GM19452 (cell line): ENCODE data around the gene TANGO2.

Experiments
- ATAC-seq: cut with Tn5 transposase; IDR thresholded peaks from one replicate; pipeline ENCODE4 v1.9.1; 2021; ENCODE audit not compliant: unreplicated experiment

Gene TANGO2

GRCh38 chr22:20083157-20083890, 62.4 kb downstream of the TANGO2 start:
- no peak for ATAC-seq

GRCh38 chr22:20083891-20084546, 63.1 kb downstream of the TANGO2 start:
- ATAC-seq, result no peak

DNA sequence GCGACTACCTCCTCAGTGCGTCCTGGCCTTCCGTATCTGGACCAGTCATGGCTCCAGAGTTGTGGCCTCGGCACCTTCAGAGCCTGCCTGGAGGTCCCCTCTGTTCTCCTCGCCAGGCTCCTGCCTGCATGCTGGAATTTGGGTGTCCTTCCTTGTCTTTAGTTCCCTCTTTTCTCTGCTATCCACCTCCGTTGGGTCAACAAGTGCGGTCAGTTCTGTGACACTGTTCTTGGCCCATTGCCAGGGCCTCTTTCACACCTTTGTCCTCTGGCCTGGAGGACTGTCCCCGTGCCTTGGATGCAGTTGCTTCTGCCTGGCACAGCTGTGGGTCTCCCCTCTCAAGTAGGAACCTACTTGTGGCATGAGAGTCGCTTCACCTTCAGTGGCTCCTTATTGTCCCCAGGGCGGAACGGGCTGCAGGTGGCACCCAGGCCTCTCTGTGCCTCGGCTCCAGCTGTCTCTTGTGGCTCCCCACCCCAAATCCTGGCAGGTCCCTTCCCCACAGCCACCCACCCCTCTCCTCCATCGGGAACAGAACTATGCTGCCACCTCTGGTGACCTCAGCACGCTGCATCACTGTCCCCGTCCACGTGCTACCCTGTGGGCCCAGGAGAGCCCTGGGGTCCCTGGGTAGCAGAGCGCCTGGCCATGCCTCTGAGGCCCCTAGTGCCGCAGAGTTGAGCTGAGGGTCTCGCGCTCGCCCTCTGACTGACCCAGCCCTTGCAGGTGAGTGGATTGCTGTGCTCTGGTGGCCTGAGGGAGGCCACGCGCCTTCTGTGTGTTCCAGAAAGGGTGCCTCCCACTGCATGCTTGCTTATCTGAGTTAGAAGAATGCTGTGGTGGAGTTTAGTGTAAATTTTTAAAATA, 63.9 kb downstream of the TANGO2 start:
- ATAC-seq, result no peak

DNA sequence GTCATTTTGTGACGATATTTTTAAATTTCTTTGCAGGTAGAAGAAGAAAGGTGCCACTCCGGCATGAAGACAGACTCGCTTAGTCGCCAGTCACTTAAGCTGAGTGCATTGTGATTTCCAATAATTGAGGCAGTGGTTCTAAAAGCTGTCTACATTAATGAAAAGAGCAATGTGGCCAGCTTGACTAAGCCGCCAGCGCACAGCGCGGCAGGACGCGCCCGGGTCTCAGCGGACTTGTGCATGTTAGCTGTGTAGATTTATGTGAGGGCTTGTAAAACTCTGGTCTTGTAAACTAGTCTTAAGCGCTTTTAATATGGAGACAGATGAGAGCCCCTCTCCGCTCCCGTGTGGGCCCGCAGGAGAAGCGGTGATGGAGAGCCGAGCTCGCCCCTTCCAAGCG, 64.7 kb downstream of the TANGO2 start:
- no peak for ATAC-seq

DNA sequence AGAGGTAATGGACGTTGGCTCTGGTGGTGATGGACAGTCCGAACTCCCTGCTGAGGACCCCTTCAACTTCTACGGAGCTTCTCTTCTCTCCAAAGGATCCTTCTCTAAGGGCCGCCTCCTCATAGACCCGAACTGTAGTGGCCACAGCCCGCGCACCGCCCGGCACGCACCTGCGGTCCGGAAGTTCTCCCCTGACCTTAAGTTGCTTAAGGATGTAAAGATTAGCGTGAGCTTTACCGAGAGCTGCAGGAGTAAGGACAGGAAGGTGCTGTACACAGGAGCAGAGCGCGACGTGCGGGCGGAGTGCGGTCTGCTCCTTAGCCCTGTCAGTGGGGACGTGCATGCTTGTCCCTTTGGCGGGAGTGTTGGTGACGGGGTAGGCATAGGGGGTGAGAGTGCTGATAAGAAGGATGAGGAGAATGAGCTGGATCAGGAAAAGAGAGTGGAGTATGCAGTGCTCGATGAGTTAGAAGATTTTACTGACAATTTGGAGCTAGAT, 65.2 kb downstream of the TANGO2 start:
- ATAC-seq, result no peak

DNA sequence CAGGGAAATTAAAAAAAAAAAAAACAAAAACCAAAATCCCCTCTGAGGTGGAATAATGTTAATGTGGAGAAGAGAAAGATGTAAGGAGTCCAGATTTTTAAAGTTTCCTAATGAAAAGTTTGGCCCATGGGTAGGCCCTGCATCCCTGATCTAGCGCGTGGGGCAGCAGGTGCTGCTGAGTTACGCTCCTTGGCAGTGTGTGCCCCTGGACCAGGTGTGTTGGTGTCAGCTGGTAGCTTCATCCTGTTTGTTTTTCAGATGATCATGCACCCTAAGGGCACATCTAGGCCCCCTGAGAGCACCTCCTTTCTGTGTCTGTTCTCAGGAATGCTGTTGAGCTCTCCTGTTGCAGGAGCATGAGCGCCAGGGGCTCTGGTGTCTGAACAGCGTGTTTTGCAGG, 65.9 kb downstream of the TANGO2 start:
- ATAC-seq, result no peak

DNA sequence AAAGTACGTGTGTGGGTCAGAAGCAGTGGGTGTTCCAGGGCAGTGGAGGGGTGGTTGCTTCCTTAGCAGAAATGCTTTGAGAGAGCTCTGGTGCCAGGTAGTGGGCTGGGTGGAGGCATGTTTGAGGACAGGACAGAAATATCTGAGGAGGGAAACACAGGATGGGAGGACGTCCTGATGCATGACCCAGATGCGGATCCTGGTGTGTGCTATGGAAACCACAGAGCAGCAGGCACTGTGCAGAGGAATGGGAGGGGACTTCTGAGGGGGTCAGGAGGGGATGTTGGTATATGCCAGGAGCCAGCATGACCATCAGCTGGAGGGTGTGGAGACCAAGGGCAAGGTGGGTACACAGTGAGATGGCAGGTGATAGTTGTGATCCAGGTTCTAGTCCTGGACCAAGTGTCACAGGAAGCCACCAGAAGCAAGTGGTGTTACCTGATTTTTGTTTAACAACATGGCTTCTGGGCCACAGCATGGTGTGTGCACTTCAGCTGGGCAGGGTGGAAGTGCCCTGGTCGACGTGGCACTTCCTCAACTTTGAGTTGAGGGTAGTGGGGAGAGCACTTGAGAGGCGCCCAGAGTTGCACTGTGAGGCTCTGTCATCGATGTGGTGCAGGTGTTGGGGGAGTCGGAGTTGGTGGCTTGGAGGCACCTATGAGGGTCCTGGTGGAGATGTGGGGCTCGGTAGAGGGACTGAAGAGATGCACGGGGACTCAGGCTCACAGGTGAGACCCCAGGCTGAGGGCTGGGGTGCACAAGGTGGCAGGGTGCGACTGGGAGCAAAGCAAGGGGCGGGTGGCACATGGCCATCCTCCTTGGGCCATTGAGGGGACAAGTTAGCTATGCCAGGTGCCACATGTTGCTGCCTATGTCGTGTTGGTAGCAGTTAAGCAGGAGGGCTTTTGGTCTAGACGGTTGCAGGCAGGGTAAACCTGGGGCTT, 66.7 kb downstream of the TANGO2 start:
- ATAC-seq, result no peak

DNA sequence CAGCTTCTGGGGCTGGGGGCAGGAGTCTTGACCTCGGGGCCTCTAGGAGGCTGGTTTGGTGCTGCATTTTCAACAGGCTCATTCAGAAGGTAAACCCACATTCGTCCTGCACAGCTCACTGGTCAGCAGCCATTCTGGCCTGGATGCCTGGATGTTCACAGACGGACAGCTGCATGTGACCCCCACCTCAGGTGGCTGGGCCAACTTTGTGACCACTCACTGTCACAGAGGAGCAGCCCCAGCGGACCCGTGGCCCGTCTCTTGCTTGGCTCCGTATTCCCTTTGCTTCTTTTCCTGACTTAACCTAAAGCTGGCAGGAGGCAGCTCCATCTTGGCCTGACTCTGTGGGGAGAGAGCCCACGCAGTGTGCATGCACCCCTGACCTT, 67.3 kb downstream of the TANGO2 start:
- ATAC-seq, result no peak

DNA sequence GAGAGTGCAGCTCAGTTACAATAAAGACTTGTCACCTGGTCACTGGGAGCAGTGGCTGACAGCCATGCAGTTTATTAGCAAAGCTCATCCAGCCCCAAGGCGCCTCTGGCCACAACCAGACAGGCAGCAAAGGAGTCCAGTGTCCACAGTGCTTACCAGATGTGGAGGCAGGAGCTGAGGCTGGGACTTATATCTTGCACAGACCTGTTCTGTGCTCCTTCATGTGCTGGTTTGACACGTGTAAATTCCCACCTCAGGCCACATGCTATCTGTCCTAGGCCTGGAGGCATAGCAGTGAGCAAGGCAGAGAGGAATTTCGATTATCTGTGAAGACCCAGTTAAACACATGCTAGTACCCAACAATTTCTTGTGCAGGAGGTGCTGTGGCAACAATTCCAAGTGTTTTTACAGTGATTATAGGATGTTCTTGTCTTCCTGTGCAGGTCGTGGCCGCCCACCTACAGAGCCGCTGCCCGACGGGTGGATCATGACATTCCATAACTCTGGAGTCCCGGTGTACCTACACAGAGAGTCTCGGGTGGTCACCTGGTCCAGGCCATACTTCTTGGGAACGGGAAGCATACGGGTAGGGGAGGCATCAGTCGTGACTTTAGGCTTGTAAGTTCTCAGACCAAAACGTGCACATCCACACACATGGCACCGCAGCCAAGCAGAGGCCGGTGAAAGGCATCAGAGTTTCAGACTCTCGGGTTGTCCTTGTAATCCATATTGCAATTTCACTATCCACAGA, 68.5 kb downstream of the TANGO2 start:
- no peak for ATAC-seq

DNA sequence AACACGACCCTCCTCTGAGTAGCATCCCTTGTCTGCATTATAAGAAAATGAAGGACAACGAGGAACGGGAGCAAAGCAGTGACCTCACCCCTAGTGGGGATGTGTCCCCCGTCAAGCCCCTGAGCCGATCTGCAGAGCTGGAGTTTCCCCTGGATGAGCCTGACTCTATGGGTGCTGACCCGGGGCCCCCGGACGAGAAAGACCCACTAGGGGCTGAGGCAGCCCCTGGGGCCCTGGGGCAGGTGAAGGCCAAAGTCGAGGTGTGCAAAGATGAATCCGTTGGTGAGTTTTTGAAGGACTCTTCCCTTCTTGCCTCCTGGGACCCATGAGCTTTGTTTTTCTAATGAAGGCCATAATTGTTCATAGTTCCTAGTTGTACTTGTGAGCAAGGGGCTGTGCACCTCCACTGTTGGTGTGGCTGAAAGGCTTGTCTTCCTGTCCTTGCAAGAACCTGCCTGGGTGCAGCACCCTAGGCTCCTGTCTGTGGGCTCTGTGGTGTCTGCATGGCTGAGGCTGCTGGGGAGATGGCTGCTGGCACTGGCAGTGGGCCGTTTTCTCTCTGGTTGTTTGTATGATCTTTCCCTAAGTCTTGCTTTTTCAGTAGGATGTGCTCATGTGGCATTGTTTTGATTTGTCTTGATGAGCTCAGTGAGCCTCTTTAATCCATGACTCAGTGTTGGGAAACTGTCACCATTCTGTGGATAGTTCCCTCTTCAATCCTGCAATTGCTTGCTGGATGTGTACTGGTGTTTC, 69.2 kb downstream of the TANGO2 start:
- ATAC-seq, result no peak

- ATAC-seq, result no peak
These were observed 69.9 kb downstream of the TANGO2 start for GRCh38 chr22:20090730-20091240.

- ATAC-seq, result no peak
These were observed 71.0 kb downstream of the TANGO2 start for GRCh38 chr22:20091690-20092476.

GRCh38 chr22:20092477-20092854, 71.6 kb downstream of the TANGO2 start:
- ATAC-seq, result no peak

- ATAC-seq, result no peak
These were observed 72.7 kb downstream of the TANGO2 start for GRCh38 chr22:20093418-20094196.

DNA sequence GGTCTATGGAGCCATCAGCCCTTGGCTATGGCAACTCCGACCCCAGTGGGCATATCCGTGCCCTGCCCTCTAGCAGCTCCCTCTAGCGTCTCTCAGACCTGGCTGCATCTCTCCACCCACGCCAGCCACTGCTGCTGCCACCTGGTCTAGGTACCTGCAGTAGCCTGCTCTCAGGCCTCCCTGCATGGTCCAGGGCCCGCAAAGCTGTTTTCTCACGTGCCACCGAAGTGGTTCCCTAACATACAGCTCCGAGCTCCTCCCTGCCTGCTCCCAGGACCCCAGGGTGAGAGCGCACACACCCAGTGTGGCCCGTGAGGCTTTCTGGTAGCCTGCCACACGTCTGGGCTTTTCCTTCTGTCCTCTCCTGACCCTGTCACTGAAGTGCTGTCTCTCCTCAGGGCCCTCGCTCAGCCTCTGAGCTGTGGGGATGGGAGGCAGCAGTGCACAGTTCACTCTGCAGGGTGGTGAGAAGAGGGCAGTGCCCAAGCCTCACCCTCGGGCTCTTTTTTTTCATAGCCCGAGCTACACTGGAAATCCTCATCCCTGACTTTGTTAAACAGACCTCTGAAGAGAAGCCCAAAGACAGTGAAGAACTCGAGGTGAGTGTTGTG, 73.4 kb downstream of the TANGO2 start:
- ATAC-seq, result no peak

DNA sequence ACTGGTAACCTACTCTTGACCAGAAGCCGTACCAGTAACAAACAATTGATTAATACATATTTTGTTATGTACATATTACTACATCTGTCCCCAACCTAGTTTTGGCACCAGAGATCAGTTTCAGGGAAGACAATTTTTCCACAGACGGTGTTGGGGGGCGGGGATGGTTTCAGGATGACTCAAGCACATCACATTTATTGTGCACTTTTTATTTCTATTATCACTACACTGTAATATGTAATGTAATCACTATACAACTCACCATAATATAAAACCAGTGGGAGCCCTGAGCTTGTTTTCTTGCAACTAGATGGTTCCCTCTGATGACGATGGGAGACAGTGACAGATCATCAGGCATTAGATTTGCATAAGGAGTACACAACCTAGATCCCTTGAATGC, 74.6 kb downstream of the TANGO2 start:
- no peak for ATAC-seq
